HG03575 (cell line): Measurements from ENCODE around the gene HOXD9.

Experiments used
- ATAC-seq: cut with Tn5 transposase; IDR thresholded peaks from one replicate; pipeline ENCODE4 v1.9.1; 2021; ENCODE audit not compliant: unreplicated experiment, insufficient number of reproducible peaks, low FRiP score; ENCODE audit errors: extremely low read depth

Gene HOXD9

DNA sequence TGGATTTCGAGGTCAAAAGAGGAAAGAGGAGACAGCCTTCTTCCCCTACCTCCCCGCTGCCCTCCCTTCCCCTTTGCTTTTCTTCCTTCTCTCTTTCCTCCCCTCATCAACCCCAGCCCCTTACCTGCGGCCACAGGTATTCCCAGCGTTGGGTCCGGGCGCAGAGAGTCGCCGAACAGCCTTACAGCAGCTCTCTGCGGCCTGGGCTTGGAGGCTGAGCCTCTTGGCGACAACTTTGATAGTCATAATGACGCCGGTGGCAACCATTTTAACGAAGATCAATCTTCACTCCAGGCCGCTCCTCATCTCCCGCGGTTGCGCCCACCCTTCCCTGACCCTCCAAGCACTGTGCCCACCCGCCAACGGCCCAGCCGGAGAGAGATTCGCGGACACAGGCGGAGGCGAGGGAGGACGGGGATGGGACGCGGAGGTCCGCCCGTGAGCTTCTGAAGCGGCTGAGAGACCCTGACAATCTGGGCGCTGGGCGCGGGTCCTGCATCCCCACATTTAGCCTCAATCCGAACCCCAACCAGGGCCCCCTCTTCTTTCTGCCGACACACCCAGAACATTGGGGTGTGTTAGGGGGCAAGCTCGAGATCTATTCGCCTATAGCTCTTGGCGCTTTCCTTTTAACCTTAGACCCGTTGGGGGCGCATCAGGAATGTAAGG is 37.3 kb upstream of the HOXD9 start:
- no peak for ATAC-seq

DNA sequence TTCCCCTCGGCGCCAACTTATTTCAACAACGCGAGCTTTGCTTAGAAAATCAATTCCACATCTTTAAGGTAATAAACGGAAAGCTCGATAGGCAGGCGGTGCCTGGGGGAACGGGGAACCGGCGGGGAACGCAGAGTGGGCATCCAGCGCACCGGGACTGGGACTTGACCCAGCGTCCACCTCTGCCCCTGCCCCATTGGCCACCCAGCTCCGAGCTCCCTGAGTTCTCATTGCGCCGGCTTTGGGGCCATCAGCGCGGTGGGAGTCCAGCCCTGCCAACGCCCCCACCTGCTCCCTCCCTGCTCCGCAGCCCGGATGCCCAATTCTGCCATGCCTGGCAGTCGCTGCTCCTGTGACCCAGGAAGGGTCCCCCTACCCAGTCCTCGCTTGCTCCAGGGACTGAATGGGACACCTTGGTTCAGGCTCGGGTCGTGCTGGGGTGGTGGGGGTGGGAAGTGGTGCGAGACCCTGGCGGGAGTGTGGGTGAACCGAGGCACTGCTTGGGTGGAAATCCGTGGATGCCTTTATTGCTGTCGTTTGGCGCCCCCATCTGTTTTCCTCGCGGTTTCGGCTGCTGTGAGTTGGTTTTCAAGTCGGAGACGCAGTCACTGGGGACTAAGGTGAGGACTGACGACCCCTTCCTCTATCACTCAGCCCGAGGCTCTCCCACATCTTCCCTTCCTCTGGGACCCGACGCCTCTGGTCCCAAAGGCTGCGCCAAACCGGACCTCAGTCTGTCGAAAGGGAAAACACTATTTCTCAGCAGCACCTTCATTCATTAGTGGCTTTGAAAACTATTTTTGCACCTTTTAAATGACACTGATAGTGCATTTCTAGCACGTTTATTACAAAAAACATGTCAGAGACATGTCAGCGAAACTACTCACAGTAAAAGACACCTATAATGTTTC is 36.4 kb upstream of the HOXD9 start:
- ATAC-seq, result no peak

DNA sequence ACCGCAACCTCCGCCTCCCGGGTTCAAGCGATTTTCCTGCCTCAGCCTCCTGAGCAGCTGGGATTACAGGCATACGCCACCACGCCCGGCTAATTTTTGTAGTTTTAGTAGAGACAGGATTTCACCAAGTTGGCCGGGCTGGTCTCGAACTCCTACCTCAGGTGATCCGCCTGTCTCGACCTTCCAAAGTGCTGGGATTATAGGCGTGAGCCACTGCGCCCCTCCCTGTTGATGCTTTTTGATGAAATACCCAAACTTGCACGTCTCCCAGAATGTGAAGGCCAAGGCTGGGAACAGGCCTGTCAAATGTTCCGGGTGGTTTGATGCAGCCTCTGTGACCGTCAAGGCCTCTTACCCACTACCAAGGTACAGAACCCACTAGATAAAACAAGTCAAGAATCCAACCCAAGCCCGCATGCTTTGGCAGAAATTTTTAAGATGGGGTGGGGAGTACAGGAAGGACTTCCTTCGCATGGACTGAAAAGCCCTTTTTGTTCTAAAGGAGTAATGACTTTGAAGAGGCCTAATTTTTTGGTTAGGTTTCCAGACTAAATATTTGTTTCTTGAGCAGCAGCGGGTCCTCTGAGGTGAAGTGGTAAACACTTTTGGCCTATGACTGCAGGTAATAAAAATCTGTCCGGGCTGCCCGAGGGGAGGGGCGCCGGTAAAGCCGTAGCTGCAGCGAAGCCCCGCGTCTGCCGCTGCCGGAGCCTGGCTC is 35.0 kb upstream of the HOXD9 start:
- ATAC-seq, result no peak

DNA sequence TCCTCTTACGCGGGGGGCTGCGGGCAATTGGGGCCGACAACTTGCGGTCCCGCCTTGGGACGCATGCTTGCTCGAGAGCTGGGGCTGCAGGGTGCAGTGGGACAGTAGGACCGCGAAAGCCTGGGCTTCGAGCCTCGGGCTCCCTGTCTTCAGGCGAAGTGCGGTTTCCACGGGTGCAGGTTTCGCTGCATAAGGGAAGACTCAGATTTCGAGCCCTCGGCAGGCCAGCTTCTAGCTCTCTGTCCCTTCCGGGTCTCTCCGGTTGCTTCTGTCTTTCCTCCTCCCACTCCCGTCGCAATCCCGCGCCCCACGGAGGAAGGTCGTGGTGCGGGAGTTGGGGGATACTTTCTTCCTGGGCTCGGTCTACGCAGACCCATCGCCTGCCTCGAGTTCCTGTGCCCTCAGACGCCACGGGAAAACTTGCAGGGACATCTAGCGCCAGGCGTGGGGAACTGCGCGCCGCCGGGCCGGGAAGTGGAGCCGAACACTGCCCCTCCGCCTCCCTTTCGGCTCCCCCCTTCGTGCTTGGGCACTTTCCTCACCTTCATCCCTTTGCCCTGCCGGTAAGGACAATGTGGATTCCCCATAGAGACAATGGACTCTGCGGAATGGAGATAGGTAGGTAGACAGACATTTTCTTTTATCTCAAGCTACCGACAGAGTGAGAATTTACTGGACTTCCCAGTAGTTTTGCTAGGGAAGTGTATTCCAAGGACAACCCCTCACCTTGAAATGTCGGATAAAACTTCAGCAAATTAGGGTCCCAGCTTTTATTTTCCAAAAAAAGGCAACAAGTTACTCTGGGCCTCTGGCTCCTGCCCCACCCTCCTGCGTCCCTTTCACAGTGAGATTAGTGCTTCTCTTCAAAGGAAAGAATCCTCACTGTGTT is 34.2 kb upstream of the HOXD9 start:
- ATAC-seq, result no peak

DNA sequence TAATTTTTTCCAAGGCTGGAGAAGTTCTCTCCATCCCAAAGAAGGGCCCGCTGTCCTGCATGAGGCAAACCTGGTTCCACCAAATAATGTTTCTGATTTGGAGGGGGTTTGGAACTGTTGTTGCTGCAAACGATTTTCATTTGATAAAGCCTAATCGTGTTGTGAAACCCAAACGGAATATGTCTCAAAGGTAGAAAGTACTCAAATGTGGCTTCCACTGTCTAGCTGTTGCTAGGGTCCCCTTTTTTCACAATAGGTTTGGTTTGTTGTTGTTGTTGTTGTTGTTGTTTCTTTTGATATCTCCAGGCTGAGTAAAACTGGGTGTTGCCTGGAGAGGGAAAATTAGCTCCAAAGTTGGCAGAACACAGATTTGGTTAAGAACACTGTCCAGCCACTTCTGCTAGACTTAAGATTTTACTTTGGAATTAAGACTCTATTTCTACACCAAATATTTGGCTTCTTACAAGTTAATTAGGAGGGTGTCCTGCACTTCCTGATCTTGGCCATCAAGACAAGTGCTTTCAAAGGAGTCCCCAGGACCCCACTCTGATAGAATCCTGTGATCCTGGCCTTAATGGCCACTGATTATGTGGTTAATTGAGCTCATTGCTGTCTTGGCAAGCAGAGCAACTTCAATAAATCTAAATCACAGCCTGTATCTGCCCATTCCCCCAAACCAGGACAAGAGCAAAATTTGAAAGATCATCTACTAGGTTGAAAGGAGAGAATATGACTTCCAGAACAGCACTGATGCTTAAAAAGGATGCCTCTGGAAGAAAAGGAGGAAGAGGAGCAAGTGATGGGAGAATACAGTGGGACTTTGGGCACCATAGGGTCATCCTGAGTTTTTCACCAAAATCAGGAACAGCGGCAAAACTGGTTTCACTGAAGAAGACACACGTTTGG is 33.3 kb upstream of the HOXD9 start:
- no peak for ATAC-seq

DNA sequence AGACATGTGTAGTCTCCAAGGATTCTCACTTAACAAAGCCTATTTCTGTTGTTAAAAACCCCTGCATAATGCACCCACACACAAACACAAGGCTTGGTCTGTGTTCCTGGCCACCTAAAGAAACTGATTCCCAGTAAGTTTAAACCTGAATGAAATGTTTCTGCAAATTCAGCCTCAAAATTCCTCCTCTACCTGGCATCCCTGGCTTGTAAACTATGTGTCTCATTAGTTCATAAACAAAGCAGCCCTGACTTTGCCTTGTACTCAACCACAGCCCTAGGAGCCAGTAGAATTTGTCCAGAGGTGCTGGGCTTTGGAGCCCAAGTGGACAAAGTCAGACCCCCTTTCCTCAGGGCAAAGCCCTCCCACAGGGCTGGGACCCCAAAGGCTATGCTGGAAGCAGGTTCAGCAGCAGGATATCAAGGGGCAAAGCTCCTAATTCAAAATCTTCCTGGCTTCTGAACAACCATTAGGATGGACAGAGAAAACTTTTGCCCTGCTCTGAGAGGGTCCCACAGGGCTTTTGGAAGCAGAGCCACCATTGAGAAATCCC is 32.6 kb upstream of the HOXD9 start:
- ATAC-seq, result no peak

DNA sequence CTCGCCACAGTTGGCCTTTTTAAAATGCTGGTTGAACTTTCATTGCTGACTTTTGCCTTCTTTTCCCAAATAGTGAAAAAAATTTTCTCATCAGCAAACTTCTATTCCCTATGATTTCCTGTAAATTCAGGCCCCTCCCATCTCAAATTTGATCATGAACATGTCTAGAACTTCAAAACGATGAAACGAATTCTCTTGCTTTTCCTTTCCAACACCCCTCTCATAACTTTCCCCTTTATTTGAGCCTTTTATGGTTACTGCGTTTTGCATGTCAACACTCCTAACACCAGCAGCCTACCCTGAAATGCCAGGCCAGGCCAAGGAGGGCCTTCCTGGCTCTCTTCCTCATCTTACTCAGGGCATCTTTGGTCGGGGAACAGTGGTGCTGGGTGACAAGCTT is 31.7 kb upstream of the HOXD9 start:
- ATAC-seq, result no peak

DNA sequence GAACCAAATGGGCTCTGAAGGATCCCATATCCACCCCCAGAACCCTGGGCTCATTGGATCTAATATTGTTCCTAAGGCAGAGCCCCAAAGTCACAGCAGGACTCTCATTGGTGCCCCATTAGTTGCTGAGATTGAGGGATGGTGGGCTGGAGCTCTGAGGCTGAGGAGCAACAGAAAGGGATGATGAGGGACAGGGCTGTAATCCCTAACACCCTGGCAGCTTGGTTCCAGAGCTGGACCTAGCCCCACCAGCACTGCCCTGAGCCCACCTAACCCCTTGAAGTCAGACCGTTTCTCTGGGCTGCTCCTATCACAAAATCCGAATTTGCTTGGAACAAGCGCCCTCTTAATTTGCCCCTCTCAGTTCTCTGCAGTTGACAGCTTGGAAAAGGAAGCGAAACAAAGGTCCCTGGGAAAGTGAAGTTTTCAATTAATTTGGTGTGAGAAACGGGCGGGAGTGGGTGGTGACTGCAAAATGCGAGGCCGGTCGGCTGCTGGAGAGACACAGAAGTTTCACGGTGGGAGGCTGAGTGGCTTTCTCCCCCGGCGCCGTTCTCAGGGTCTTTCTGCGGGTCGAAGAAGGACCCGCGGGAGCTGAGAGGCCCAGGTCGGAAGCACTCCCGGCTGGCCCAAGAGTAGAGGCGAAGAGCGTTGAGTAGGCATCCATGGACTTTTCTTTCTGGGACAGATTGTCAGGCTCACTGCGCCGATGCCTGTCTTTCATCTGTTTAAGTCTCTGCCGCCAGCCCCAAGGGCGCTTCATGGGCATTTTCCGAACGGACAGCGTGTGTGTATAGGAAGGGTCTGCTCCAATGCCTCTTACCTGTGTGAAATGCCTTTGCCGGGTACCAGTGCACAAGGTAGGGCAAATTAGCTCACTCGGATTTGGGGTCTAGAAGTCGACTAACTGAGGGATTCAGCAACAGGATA is 30.9 kb upstream of the HOXD9 start:
- no peak for ATAC-seq

DNA sequence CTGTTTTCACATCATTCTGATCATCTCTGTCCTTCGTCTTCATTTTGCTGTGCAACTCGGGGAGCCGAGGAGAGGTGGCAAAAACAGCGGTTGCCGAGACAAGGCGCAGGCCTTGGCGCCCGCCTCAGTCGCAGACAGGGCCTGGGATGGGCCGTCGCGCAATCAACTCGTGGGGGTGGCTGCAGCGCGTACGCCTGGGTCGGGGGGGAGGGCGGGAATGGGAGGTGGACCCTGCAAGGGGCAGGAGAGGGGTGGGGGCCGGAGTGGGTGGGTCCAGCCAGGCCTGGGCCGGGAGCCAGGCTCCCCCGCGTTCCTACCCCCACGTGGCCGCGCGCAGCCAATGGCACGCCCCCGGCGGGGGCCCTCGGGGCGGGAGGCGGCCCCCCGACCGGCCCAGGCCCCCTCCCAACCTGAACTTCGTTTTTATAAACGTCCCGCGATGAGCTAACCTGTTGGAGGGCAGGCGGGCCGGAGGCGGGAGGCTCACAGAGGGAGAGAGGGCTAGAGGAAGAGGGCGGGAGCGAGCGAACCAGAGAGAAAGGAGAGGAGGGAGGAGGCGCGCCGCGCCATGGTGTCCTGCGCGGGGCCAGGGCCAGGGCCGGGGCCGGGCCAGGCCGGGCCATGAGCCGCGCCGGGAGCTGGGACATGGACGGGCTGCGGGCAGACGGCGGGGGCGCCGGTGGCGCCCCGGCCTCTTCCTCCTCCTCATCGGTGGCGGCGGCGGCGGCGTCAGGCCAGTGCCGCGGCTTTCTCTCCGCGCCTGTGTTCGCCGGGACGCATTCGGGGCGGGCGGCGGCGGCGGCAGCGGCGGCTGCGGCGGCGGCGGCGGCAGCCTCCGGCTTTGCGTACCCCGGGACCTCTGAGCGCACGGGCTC is 30.0 kb upstream of the HOXD9 start, which contains the start of gene HOXD13:
Gene HOXD13 (plus strand): TSS at position 452 of the 875 bp plus-strand sequence. CDS start 170 bp downstream, at position 622.
- no peak for ATAC-seq

DNA sequence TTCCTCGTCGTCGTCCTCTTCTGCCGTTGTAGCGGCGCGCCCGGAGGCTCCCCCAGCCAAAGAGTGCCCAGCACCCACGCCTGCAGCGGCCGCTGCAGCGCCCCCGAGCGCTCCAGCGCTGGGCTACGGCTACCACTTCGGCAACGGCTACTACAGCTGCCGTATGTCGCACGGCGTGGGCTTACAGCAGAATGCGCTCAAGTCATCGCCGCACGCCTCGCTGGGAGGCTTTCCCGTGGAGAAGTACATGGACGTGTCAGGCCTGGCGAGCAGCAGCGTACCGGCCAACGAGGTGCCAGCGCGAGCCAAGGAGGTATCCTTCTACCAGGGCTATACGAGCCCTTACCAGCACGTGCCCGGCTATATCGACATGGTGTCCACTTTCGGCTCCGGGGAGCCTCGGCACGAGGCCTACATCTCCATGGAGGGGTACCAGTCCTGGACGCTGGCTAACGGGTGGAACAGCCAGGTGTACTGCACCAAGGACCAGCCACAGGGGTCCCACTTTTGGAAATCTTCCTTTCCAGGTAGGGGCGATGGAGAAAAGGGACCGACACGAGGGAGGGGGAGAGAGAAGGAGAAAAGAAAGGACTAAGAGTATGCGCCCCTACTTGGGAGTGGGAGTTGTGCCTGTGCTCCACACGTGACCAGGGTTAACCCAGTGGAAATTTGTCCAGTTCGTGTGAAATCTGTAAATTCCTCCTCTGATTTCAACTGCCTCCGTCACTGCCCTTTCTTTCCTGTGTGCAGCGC is 29.2 kb upstream of the HOXD9 start:
- ATAC-seq, result no peak

DNA sequence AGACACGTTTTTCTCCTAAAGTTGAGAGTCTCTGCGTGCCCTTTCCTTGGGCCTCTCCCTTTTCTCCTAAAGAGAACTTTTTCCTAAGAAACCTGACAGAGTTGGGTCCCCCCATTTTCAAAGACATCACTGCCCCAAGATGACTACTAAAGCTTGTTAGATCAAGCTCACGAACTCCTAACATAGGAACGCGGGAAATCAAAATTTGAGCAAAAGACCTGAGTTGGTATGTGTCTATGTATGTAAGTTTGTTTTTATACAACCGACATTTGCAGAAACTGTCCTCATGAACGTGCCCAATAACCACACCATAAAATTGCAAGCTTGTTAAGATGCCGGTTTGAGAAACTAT is 28.6 kb upstream of the HOXD9 start:
- no peak for ATAC-seq

DNA sequence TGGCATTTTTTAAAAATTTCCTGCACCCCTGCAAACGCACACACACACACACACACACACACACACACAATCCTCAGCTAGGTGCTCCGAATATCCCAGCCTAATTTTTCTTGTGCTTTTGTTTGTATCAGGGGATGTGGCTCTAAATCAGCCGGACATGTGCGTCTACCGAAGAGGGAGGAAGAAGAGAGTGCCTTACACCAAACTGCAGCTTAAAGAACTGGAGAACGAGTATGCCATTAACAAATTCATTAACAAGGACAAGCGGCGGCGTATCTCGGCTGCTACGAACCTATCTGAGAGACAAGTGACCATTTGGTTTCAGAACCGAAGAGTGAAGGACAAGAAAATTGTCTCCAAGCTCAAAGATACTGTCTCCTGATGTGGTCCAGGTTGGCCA is 28.2 kb upstream of the HOXD9 start:
- no peak for ATAC-seq

DNA sequence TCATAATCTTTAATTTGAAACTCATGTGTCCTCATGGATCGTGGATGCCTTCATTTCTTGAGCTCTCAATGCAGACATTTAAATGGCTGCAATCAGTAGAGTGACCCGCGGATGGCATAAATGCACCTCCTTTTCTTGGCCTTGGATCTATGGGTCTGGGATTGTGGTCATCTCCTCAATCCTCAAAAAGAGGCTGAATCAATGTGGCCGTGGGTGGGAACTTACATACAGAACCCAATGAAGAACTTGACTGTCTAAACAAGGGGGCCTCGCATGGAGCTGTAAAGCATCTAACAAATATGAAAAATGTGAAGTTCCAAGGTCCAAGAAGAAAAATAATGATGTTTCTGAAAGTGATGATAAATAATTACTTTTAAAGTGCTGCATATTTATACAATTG is 27.1 kb upstream of the HOXD9 start:
- ATAC-seq, result no peak

DNA sequence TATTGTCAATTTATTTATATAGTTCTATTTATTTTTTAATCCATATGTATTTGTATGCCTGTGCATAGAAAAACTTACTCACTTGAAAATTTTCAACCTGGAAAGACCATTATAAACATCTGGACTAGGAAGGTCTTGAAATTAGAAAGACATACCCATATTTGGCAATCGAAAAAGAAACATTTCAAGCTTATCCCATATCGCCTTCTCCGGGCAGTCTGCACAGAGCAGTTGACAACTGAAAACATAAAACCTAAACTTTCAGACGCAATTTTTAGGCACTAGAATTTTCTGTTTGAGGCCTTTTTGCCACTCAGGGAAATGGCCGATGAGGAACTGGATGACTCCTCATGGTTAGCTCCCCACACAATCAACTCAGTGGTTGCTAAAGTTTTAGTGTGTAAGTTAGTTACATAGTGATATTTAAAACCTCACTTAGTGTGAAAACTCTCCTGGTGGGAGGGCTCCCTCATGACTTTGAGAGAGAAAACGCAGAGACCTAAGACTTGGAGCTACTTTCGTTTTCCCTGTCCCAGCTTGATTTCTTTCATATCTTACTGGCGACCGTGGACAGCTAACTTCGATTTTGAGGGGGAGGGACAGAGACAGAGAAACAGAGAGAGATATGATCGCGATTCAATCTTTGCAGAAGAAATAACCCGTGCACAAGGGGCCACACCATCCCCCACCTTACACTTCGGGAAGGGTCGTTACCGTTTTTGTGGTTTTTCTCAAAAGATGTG is 26.1 kb upstream of the HOXD9 start:
- ATAC-seq, result no peak
